Suprapubic skin (tissue), 4 donors: ENCODE results near the gene FRAS1. TPM values are rescaled to one million over a fixed set of nuclear protein-coding genes. Genes with fewer than 3 reads are reported as not detected.

ENCODE experiments used
- DNase-seq, 2 donors: peaks; one replicate each; pipeline ENCODE4 v3.0.0-alpha.2; 2019; ENCODE audit warnings: low spot score in 2 of 2
- H3K27ac ChIP-seq: fragments of 200-600 bp; sonication (generic); one replicate; pipeline ENCODE4 v1.5.1; 2019
- H3K27me3 ChIP-seq: fragments of 200-600 bp; sonication (generic); one replicate; pipeline ENCODE4 v1.5.1; 2019
- H3K36me3 ChIP-seq: fragments of 200-600 bp; sonication (generic); one replicate; pipeline ENCODE4 v1.5.1; 2019
- H3K4me1 ChIP-seq: fragments of 200-600 bp; sonication (generic); one replicate; pipeline ENCODE4 v1.5.1; 2019
- H3K4me3 ChIP-seq: fragments of 200-600 bp; sonication (generic); one replicate; pipeline ENCODE4 v1.5.1; 2019; ENCODE audit warnings: mild to moderate bottlenecking
- H3K9me3 ChIP-seq: fragments of 200-600 bp; sonication (generic); one replicate; pipeline ENCODE4 v1.5.1; 2019
- EP300 ChIP-seq: sonication (generic); formaldehyde crosslinking; IDR thresholded peaks from one replicate; pipeline ENCODE4 v1.6.1; 2017; ENCODE audit warnings: antibody characterized with exemption
- POLR2A ChIP-seq, 2 donors: fragments of 450-650 bp; IDR thresholded peaks; one replicate each; pipeline ENCODE4 v1.6.1; 2017; ENCODE audit warnings: antibody characterized with exemption in 2 of 2, mild to moderate bottlenecking in 2 of 2, moderate library complexity in 2 of 2
- POLR2AphosphoS5 ChIP-seq, 3 donors: sonication (generic); formaldehyde crosslinking; IDR thresholded peaks; one replicate each; pipeline ENCODE4 v1.6.1; 2017; ENCODE audit warnings: antibody characterized with exemption in 3 of 3
- WGBS: methylation state at CpG from one replicate; pipeline ENCODE4 v1.1.5; 2018; 5-methylcytosine and 5-hydroxymethylcytosine counted together
- total RNA-seq, 4 donors: library from RNA; depleted of rRNA; stranded (reverse); fragments of >200 nt; gene quantifications; one replicate each; pipeline ENCODE4 v1.1.0, GENCODE V29; 2016
- TF ChIP-seq, protein P1 (sequence below), 2 donors: fragments of 200-600 bp in 1 of 2; fragments of 450-650 bp in 1 of 2; sonication (generic) in 1 of 2; IDR thresholded peaks; one replicate each; pipeline ENCODE4 v1.5.1; 2016 to 2019; ENCODE audit warnings: antibody characterized with exemption in 2 of 2, mild to moderate bottlenecking in 1 of 2, moderate library complexity in 1 of 2

The FRAS1 gene
- total RNA-seq, 4 donors from 2014 or later = 1.4 to 24.9 (median 3.8) TPM

DNA sequence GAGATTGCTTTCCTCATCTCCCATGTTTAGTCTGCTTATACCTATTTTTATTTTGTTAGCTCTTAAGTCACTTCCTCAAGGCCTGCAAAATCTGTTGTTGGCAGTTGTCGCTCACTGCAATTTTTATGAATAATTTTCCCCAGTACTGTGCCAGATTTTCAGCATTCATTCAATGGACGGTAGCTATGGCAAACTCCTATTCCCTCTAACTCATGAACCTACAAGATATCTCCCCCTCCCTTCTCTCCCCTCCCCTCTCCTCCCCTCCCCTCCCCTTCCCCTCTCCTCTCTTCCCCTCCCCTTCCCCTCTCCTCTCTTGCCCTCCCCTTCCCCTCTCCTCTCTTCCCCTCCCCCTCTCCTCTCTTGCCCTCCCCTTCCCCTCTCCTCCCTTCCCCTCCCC, 160.4 kb downstream of the FRAS1 start:
- no peaks in the 10 kb centered on the region for H3K27me3 ChIP-seq
- no peaks in the 10 kb centered on the region for H3K9me3 ChIP-seq
- H3K4me3 ChIP-seq = no peak overlapping the region
- no peak overlapping the region for H3K27ac ChIP-seq
- 93% methylated on average over 2 of the region's 2 CpGs for WGBS
- no peak for TF ChIP-seq EP300
- TF ChIP-seq POLR2AphosphoS5 (IDR thresholded peaks at IDR 0.05) = no peak
- TF ChIP-seq, protein P1, sequence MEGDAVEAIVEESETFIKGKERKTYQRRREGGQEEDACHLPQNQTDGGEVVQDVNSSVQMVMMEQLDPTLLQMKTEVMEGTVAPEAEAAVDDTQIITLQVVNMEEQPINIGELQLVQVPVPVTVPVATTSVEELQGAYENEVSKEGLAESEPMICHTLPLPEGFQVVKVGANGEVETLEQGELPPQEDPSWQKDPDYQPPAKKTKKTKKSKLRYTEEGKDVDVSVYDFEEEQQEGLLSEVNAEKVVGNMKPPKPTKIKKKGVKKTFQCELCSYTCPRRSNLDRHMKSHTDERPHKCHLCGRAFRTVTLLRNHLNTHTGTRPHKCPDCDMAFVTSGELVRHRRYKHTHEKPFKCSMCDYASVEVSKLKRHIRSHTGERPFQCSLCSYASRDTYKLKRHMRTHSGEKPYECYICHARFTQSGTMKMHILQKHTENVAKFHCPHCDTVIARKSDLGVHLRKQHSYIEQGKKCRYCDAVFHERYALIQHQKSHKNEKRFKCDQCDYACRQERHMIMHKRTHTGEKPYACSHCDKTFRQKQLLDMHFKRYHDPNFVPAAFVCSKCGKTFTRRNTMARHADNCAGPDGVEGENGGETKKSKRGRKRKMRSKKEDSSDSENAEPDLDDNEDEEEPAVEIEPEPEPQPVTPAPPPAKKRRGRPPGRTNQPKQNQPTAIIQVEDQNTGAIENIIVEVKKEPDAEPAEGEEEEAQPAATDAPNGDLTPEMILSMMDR (IDR thresholded peaks at IDR 0.05) = no peak
- TF ChIP-seq POLR2A (IDR thresholded peaks at IDR 0.05) = no peak
- no peaks in the 10 kb centered on the region for H3K36me3 ChIP-seq
- H3K4me1 ChIP-seq = peaks cover 5% of the 10 kb centered on the region
- DNase-seq = no peak

DNA sequence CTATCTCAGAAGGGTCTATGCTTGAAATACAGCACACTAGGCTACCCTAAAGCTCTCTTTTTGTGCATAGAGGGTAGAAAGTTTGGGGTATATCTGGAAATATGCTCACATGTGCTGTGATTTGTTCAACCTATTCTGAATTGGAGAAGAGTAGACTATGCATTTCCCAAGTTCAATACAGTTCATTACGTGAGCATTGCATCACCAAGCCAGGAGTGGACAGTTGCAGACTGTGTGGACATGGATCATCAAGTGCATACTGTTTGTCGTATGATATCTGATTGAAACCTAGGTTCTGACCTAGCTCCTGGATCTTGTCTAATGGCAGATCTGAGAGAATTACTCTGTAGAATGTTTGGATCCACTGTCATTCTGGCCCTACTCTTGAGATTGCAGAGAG, 161.1 kb downstream of the FRAS1 start:
- H3K27ac ChIP-seq = no peak overlapping the region
- TF ChIP-seq, protein P1 (IDR thresholded peaks at IDR 0.05) = no peak
- no peak for TF ChIP-seq EP300
- no peak for TF ChIP-seq POLR2AphosphoS5 (IDR thresholded peaks at IDR 0.05)
- no peak for TF ChIP-seq POLR2A (IDR thresholded peaks at IDR 0.05)
- no peaks in the 10 kb centered on the region for H3K9me3 ChIP-seq
- 100% methylated on average over 2 of the region's 2 CpGs for WGBS
- no peaks in the 10 kb centered on the region for H3K27me3 ChIP-seq
- no peak overlapping the region for H3K4me3 ChIP-seq
- H3K4me1 ChIP-seq = peaks cover 5% of the 10 kb centered on the region
- no peak for DNase-seq
- no peaks in the 10 kb centered on the region for H3K36me3 ChIP-seq

DNA sequence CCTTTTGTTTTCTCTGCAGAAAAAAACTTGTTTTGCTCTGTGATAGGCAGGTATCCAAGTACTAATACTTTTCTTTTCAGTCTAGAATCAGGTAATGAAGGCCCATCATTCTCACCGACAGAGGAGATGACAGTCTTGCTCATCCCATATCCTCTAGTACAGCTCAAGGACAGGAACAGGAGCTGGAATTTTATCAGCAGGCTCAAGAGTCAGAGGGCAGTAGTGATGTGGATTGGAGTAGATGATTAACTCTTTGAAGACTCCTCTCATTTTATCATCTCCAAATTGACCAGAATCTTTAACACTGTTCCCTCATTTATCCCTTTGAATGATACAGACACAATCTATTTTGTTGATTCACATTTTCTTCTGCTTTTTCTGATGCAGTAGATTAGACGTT, 162.7 kb downstream of the FRAS1 start:
- no peaks in the 10 kb centered on the region for H3K36me3 ChIP-seq
- H3K4me3 ChIP-seq = no peak overlapping the region
- H3K4me1 ChIP-seq = no peaks in the 10 kb centered on the region
- H3K9me3 ChIP-seq = no peaks in the 10 kb centered on the region
- 63% methylated on average over 2 of the region's 2 CpGs for WGBS
- no peak for DNase-seq
- no peak overlapping the region for H3K27ac ChIP-seq
- no peaks in the 10 kb centered on the region for H3K27me3 ChIP-seq
- TF ChIP-seq POLR2AphosphoS5 (IDR thresholded peaks at IDR 0.05) (no peak), POLR2A (IDR thresholded peaks at IDR 0.05) (no peak), EP300 (no peak)
- TF ChIP-seq, protein P1 (IDR thresholded peaks at IDR 0.05) = no peak

DNA sequence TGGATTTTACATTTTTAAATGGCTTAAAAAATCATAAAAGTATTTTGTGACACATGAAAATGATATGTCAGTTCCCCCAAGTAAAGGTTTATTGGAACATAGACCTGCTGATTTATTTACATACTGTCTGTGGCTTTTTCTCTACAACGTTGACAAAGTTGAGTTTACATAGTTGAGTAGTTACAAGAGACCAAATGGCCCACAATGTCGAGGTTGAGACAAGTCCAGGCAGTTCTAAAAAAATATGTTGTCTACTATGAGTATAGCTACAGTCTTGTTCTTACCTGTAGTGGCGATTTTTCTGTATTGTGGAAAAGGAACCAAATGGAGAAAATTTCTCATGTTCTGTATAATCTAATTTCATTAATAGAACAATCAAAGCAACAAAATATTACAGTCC, 163.2 kb downstream of the FRAS1 start:
- Histone ChIP-seq H3K27ac (no peak overlapping the region), H3K4me3 (no peak overlapping the region), H3K9me3 (no peaks in the 10 kb centered on the region), H3K27me3 (no peaks in the 10 kb centered on the region), H3K4me1 (no peaks in the 10 kb centered on the region), H3K36me3 (no peaks in the 10 kb centered on the region)
- WGBS = 56% methylated on average over 3 of the region's 3 CpGs
- no peak for DNase-seq
- TF ChIP-seq EP300 = no peak
- TF ChIP-seq, protein P1 (IDR thresholded peaks at IDR 0.05) = no peak
- no peak for TF ChIP-seq POLR2A (IDR thresholded peaks at IDR 0.05)
- no peak for TF ChIP-seq POLR2AphosphoS5 (IDR thresholded peaks at IDR 0.05)

DNA sequence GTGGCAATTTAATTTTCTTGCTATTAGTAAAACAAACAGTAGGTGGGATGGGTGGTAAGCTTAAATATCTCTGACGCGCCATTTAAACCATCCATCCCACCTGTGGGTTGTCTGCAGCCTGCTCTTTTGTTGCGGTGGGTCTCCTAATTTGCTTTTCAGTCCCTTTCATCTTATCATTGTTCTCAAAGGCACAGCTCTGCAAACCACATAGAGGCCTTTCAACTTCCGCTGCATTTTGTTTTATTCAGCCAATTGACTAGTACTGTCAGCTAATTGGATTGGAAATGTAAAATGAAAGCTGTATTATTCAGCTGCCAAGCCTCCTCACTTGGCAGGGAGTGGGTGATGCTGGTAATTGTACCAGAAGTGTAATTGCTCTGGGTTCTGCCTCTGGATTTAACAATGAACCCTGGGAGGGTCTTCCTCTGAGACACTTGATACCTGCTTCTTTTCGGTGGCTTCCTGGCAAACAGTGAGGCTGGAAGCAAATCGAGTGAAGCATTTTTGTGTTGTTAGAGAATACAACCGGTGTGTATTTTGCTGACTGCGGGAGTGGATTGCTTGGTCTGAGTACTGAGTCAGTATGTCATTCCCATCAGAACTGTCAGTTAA, 165.6 kb downstream of the FRAS1 start:
- WGBS = 53% methylated on average over 8 of the region's 8 CpGs
- TF ChIP-seq, protein P1 (IDR thresholded peaks at IDR 0.05) = no peak
- no peak for TF ChIP-seq POLR2AphosphoS5 (IDR thresholded peaks at IDR 0.05)
- TF ChIP-seq POLR2A (IDR thresholded peaks at IDR 0.05) = no peak
- no peak for TF ChIP-seq EP300
- DNase-seq = no peak

More for the DNA sequence above, 165.6 kb downstream of the FRAS1 start:
- Histone ChIP-seq H3K27me3 (no peaks in the 10 kb centered on the region), H3K4me3 (no peak overlapping the region), H3K36me3 (no peaks in the 10 kb centered on the region), H3K4me1 (no peaks in the 10 kb centered on the region), H3K9me3 (no peaks in the 10 kb centered on the region), H3K27ac (no peak overlapping the region)
